HG02798 (cell line): Measurements from ENCODE around the gene JARID2.
"Not testable (repeated sequence)": the region's sequence is repeated elsewhere in the genome, so short reads cannot be mapped to it uniquely, and the experiment has no call there.

Source experiments
- ATAC-seq: cut with Tn5 transposase; IDR thresholded peaks from one replicate; pipeline ENCODE4 v1.9.1; 2021; ENCODE audit warnings: mild to moderate bottlenecking; ENCODE audit not compliant: unreplicated experiment, poor library complexity

Gene JARID2

GRCh38 chr6:15304337-15305042 lies 58.6 kb downstream of the JARID2 start:
- no peak for ATAC-seq

GRCh38 chr6:15305496-15305895 lies 59.6 kb downstream of the JARID2 start:
- ATAC-seq: peak; percentile 73

- ATAC-seq: no peak
Measured at GRCh38 chr6:15305909-15306308, 60.0 kb downstream of the JARID2 start.

- ATAC-seq: no peak
Measured at GRCh38 chr6:15308435-15309213, 62.8 kb downstream of the JARID2 start.

DNA sequence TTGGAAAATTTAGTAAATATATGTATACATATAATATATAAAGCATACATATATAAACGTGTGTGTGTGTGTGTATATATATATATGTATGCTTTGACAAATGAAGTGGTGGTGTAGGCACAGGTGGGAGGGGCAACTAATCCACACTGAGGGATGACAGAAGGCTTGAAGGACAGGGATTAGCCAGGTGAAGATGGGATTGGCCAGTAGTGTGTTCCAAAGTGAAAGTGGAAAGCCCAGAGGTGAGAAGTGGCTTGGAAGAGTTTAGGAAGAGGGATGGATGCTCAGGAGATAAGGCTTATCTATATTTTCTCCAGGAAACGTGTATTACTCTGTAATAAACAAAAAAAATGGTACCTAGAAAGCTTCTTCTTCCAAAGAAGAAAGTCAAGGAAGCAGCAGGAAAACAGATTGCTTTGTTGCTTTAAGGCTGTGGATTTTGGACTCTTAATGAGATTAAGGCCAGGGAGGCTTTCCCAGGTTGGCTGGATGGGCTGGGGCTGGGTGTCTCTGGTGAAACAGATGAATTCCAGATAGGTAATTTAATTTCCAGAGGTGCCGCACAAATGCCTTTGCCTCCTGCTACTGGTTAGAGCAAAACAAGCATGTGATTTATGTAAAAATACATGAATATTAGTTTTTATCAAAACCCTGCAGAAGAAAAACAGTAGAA lies 63.9 kb downstream of the JARID2 start:
- no peak for ATAC-seq

GRCh38 chr6:15310680-15311079 lies 64.8 kb downstream of the JARID2 start:
- ATAC-seq: no peak

- ATAC-seq: no peak
Measured at GRCh38 chr6:15312500-15312899, 66.6 kb downstream of the JARID2 start.

GRCh38 chr6:15313367-15313766 lies 67.5 kb downstream of the JARID2 start:
- peak; percentile 38 for ATAC-seq

- ATAC-seq: no peak
Measured at GRCh38 chr6:15316754-15317153, 70.9 kb downstream of the JARID2 start.

DNA sequence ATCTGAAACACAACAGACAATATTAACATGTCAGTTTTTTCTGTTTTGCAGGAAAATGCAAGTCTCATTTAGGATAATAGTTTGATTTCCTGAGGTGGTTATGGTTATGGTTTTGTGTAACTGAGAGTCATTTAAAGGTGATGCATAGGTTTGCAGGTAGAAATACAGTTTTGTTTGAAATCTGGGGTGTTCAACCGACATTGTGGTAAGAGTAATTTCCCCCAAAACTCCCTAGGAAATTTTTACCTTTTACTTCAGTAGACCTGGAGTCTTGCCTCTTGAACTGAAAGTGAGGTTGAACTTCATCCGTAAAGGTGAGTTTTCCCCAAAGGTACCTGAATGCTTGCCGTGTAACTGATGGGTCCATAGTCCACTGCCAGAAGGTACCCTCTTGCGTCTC lies 71.4 kb downstream of the JARID2 start:
- ATAC-seq: no peak

DNA sequence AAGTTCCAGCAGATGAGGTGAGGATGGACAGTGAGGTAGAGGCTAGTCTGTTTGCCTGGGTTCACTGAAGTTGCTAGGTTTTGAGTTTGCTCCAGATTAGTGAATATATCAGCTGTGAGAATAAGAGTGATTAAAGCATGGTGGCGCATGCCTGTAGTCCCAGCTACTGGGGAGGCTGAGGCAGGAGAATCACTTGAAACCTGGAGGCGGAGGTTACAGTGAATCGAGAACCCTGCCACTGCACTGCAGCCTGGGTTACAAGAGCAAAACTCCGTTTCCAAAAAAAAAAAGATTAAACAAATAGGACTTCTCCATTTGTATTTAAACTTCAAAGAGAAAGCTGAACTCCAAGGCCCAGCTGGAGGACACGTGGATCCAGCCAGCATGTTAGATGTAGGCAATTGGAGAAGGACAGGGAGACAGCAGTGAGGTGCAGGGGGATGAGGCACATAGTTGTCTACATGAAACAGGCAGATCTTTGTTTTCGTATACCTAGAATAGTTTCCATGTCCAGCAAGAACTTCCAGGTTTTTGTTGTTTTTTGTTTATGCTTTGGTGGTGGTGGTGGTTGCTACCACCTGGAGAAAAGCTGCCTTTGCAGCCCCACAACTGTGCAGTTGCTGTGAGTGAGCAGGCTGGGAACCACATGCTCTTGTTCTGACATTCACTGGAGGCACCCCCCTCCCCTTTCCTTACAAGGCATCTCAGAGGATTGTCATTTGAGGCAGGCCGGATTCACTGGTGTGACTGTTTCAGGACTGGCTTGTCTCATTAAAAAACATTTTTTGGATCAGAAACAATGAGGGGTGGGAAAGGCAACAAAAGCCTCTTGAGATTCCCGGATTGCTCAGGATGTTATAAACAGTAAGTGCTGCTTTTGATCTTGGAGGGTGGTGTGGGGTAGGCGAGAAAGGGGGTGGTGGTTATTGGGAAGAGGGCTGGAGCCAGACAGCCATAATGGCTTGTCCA lies 72.3 kb downstream of the JARID2 start:
- no peak for ATAC-seq

GRCh38 chr6:15319677-15320076 lies 73.8 kb downstream of the JARID2 start:
- no peak for ATAC-seq

DNA sequence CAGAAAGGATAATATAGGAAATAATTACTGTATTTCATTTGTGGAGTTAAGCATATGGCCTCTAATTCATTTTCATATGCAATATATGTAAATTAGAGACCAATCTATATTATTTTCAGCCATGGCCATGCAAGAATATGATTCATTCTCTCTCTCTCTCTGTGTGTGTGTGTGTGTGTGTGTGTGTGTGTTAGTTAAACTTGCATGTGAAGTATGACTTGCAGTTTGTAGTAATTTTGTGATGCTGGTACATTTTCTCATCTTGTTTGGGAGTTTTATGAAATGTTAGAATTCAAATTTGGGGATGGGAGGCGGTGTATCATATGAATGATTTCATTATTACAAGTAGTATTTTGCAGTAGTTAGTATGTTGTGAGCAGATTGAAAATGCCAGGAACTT lies 74.8 kb downstream of the JARID2 start:
- ATAC-seq: no peak

DNA sequence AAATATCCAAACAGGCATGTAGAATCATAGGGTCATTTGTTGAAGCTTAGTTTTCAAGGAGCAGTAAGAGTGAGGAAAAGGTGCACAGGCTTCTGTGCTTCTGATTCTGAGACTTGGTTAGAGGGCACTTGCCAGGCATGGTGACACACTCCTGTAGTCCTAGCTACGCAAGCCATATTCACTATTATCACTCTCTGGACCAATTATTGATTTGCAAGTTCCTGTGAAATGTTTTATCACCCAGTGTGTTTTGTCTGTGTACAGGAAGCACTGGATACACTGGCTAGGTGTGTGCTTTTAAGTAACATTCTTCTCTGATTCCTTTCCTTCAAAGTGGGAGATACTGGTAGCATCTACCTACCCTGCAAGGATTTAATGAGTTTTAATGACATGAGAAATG lies 76.3 kb downstream of the JARID2 start:
- ATAC-seq: no peak

GRCh38 chr6:15322781-15323536 lies 77.1 kb downstream of the JARID2 start:
- no peak for ATAC-seq

DNA sequence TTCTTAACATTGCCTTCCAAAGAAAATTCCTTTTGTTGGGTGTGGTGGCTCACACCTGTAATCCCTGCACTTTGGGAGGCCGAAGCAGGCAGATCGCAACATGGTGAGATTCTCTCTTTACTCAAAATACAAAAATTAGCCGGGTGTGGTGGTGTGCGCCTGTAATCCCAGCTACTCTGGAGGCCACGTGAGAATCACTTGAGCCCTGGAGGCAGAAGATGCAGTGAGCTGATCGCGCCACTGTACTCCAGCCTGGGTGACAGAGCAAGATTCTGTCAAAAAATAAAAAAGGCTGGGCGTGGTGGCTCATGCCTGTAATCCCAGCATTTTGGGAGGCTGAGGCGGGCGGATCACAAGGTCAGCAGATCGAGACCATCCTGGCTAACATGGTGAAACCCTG lies 77.7 kb downstream of the JARID2 start:
- not testable (repeated sequence) for ATAC-seq

GRCh38 chr6:15324427-15324985 lies 78.6 kb downstream of the JARID2 start:
- ATAC-seq: no peak

GRCh38 chr6:15325540-15325955 lies 79.7 kb downstream of the JARID2 start:
- no peak for ATAC-seq

GRCh38 chr6:15326067-15326614 lies 80.3 kb downstream of the JARID2 start:
- no peak for ATAC-seq
